Measurements from ENCODE around the gene MYO3B.

DNA sequence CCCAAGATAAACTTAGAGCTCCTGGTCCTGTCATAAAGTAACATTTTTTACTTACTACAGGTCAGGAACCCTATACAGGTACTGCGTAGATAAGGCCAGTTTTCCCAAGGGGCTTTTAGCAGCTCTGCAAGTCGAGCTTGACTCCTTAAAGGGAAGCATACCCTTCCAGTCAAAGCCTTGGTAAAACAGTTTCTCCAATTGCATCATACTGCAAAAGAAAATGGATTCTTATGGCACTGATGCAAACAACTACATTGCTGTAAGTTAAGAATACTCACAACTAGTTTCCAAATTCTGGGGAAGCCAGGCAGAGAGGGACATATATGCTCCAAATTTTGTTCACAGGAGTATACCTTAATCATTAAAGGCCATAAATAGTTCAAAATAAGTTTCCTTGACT is 31.0 kb downstream of the MYO3B start:
- TF ChIP-seq EZH2 (IDR thresholded peaks at IDR 0.05) (no peak), POLR2AphosphoS5 (IDR thresholded peaks at IDR 0.05; ENCODE audit: borderline replicate concordance, low read depth, low read length) (no peak)
